ENCODE data around the gene CCDC110. TPM values are rescaled to one million over a fixed set of nuclear protein-coding genes. Genes with fewer than 3 reads are reported as not detected.

CCDC110 gene
- total RNA-seq, 1 donor from 2014 or later: 2.3 TPM

GRCh38 chr4:185396724-185397385 is 74.7 kb downstream of the CCDC110 start, which contains the start of gene ANKRD37:
Gene ANKRD37 (plus strand): TSS chr4:185396841. CDS start chr4:185396924, 83 bp downstream.
- peaks cover 61% of the 10 kb centered on the region for H3K4me1 Mint-ChIP-seq (ENCODE audit: low read depth)
- peaks cover 12% of the 10 kb centered on the region for H3K36me3 Mint-ChIP-seq (ENCODE audit: low read depth)
- H3K4me3 Mint-ChIP-seq (ENCODE audit: unreplicated experiment): peak within 1 kb of the TSS; percentile 92
- no peak for DNase-seq (ENCODE audit: low spot score)
- H3K27ac Mint-ChIP-seq (ENCODE audit: unreplicated experiment): peak within 1 kb of the TSS; percentile 94
- TF ChIP-seq CTCF (IDR thresholded peaks at IDR 0.05): peak; percentile 35
- no peaks in the 10 kb centered on the region for H3K27me3 Mint-ChIP-seq (ENCODE audit: low read depth)
- no peaks in the 10 kb centered on the region for H3K9me3 Mint-ChIP-seq (ENCODE audit: low read depth)

GRCh38 chr4:185395956-185396723 is 75.4 kb downstream of the CCDC110 start:
- Mint-ChIP-seq H3K27ac (ENCODE audit: unreplicated experiment) (peak overlapping the region; percentile 94), H3K27me3 (ENCODE audit: low read depth) (no peaks in the 10 kb centered on the region), H3K4me3 (ENCODE audit: unreplicated experiment) (peak overlapping the region; percentile 92), H3K9me3 (ENCODE audit: low read depth) (peaks cover 3% of the 10 kb centered on the region), H3K36me3 (ENCODE audit: low read depth) (peaks cover 12% of the 10 kb centered on the region), H3K4me1 (ENCODE audit: low read depth) (peaks cover 59% of the 10 kb centered on the region)
- peak; percentile 99 for DNase-seq (ENCODE audit: low spot score)
- peak; percentile 31 for TF ChIP-seq CTCF (IDR thresholded peaks at IDR 0.05)

- Mint-ChIP-seq H3K27me3 (ENCODE audit: low read depth) (no peaks in the 10 kb centered on the region), H3K4me1 (ENCODE audit: low read depth) (peaks cover 54% of the 10 kb centered on the region), H3K27ac (ENCODE audit: unreplicated experiment) (peak within 1 kb of the TSS; percentile 94), H3K9me3 (ENCODE audit: low read depth) (peaks cover 3% of the 10 kb centered on the region), H3K4me3 (ENCODE audit: unreplicated experiment) (peak within 1 kb of the TSS; percentile 92), H3K36me3 (ENCODE audit: low read depth) (peaks cover 12% of the 10 kb centered on the region)
- no peak for TF ChIP-seq CTCF (IDR thresholded peaks at IDR 0.05)
- DNase-seq (ENCODE audit: low spot score): no peak
Measured at GRCh38 chr4:185395238-185395955, 76.1 kb downstream of the CCDC110 start, which contains the start of gene LRP2BP. Gene LRP2BP (minus strand): TSS chr4:185395924. CDS start chr4:185378186, 17,738 bp downstream.

Other genes with a start within 250 kb of the CCDC110 start
- gene LRP2BP, start 75.8 kb downstream of the CCDC110 start, total RNA-seq: 0.46 to 0.52 TPM (median 0.49 TPM) in 3 replicates
- gene ANKRD37, start 74.9 kb downstream of the CCDC110 start, total RNA-seq: 8.6 to 18.3 TPM (median 16.7 TPM) in 3 replicates
- 25.2 to 35.0 TPM (median 33.0 TPM) in 3 replicates for gene UFSP2, start 45.8 kb downstream of the CCDC110 start, total RNA-seq
- 14.3 to 68.5 TPM (median 63.0 TPM) in 3 replicates for gene PDLIM3, start 63.8 kb upstream of the CCDC110 start, total RNA-seq